Measurements from ENCODE around the gene YJEFN3. TPM values are rescaled to one million over a fixed set of nuclear protein-coding genes. Genes with fewer than 3 reads are reported as not detected.

The YJEFN3 gene
- total and polyA plus RNA-seq, 10 of the 15 experiments (the other 5 are each of a cell fraction or from before 2014, with no cell fraction given), result 0.05 to 6.9 (median 3.5) TPM

GRCh38 chr19:19540715-19541515, 12.2 kb downstream of the YJEFN3 start:
- TF ChIP-seq EGR1 (IDR thresholded peaks at IDR 0.05; ENCODE audit: borderline replicate concordance in 1 of 2, low read depth in 2 of 2, low read length in 2 of 2) (peak in 1 of 2 experiments; percentile 60; a peak in 1 of 3 replicates), PKNOX1 (IDR thresholded peaks at IDR 0.05) (0 out of 2 replicates have a peak, but pooled peaks have one; percentile 14), NBN (IDR thresholded peaks at IDR 0.05) (no peak)
- ATAC-seq (peak; percentile 83), DNase-seq (ENCODE audit: low read depth, low spot score) (no peak), FAIRE-seq (no peak)
- ChIA-PET SMC1A (ENCODE audit: uncharacterized antibody, unreplicated experiment) (no interaction called here), POLR2A (no interaction called here), RAD21 (ENCODE audit: unreplicated experiment) (no interaction called here), CTCF (interaction anchor here (1.6 kb wide), 2 partner anchors 9 to 13 kb away, joined by 3 to 10 read pairs; no protein-coding TSS in a partner anchor)
- Histone ChIP-seq H3K4me1 (ENCODE audit: control insufficient read depth, insufficient read depth, low read length) (peaks cover 3% of the 10 kb centered on the region), H3K79me2 (ENCODE audit: control insufficient read depth, insufficient read depth, low read length) (no peaks in the 10 kb centered on the region), H3K9ac (ENCODE audit: control insufficient read depth, insufficient read depth, low read length) (no peak overlapping the region), H3K4me2 (ENCODE audit: control insufficient read depth, insufficient read depth) (peak overlapping the region; percentile 77), H4K20me1 (ENCODE audit: control insufficient read depth, insufficient read depth) (no peaks in the 10 kb centered on the region), H3K27me3 (replicated peaks in 1 of 2; ENCODE audit: control insufficient read depth in 2 of 2, insufficient read depth in 2 of 2, low read length in 1 of 2) (peaks cover 0 to 3% of the 10 kb centered on the region in 2 experiments; a peak in 1 of 4 replicates), H3K27ac (ENCODE audit: control insufficient read depth, insufficient read depth) (no peak overlapping the region), H3K36me3 (ENCODE audit: control insufficient read depth in 2 of 2, insufficient read depth in 2 of 2, low read length in 1 of 2) (no peaks in the 10 kb centered on the region), H2AFZ (ENCODE audit: control insufficient read depth, low read depth, low read length) (peak overlapping the region; percentile 33), H3K4me3 (peak overlapping the region; percentile 46), H3K9me3 (replicated peaks; ENCODE audit: control insufficient read depth, insufficient read depth, low read length) (no peaks in the 10 kb centered on the region; the same call in 2 of the 3 replicates)
- in situ Hi-C loops (cut with MboI), result loop anchor here (25.0 kb wide), 4 partner anchors 871 to 1496 kb away; partner anchors contain the start of genes ZNF66 and ZNF737
- intact Hi-C loops (cut with micrococcal nuclease; ENCODE audit: unreplicated experiment), result no loop called here
- WGBS (ENCODE audit: insufficient coverage, insufficient replicate concordance, low lambda C conversion rate, missing lambda C conversion rate), result 54% methylated on average over 38 of the region's 45 CpGs
- no TSS peak for BruUV-seq (replicated peaks)

GRCh38 chr19:19541616-19542015, 12.9 kb downstream of the YJEFN3 start:
- peaks cover 3% of the 10 kb centered on the region for H3K4me1 ChIP-seq (ENCODE audit: control insufficient read depth, insufficient read depth, low read length)
- no peak overlapping the region for H3K27ac ChIP-seq (ENCODE audit: control insufficient read depth, insufficient read depth)
- ATAC-seq (no peak), DNase-seq (ENCODE audit: low read depth, low spot score) (no peak), FAIRE-seq (no peak)
- ChIA-PET CTCF (interaction anchor here (1.6 kb wide), 2 partner anchors 9 to 13 kb away, joined by 3 to 10 read pairs; no protein-coding TSS in a partner anchor), SMC1A (ENCODE audit: uncharacterized antibody, unreplicated experiment) (no interaction called here), POLR2A (no interaction called here), RAD21 (ENCODE audit: unreplicated experiment) (no interaction called here)
- intact Hi-C loops (cut with micrococcal nuclease; ENCODE audit: unreplicated experiment) (no loop called here), in situ Hi-C loops (cut with MboI) (loop anchor here (25.0 kb wide), 4 partner anchors 871 to 1496 kb away; partner anchors contain the start of genes ZNF66 and ZNF737)
- no peak overlapping the region for H3K9ac ChIP-seq (ENCODE audit: control insufficient read depth, insufficient read depth, low read length)
- no peaks in the 10 kb centered on the region for H3K79me2 ChIP-seq (ENCODE audit: control insufficient read depth, insufficient read depth, low read length)
- H3K4me3 ChIP-seq, result no peak overlapping the region
- BruUV-seq (replicated peaks), result no TSS peak
- H3K36me3 ChIP-seq (ENCODE audit: control insufficient read depth in 2 of 2, insufficient read depth in 2 of 2, low read length in 1 of 2), result no peaks in the 10 kb centered on the region
- H4K20me1 ChIP-seq (ENCODE audit: control insufficient read depth, insufficient read depth), result no peaks in the 10 kb centered on the region
- H3K4me2 ChIP-seq (ENCODE audit: control insufficient read depth, insufficient read depth), result no peak overlapping the region; the same call in 1 of the 2 replicates
- WGBS (ENCODE audit: insufficient coverage, insufficient replicate concordance, low lambda C conversion rate, missing lambda C conversion rate), result 49% methylated on average over 16 of the region's 16 CpGs
- H2AFZ ChIP-seq (ENCODE audit: control insufficient read depth, low read depth, low read length), result no peak overlapping the region
- H3K27me3 ChIP-seq (replicated peaks in 1 of 2; ENCODE audit: control insufficient read depth in 2 of 2, insufficient read depth in 2 of 2, low read length in 1 of 2), result peaks cover 0 to 3% of the 10 kb centered on the region in 2 experiments; a peak in 1 of 4 replicates
- no peaks in the 10 kb centered on the region; the same call in 2 of the 3 replicates for H3K9me3 ChIP-seq (replicated peaks; ENCODE audit: control insufficient read depth, insufficient read depth, low read length)
- no peak for TF ChIP-seq RFX5 (IDR thresholded peaks at IDR 0.05; ENCODE audit: low read depth, low read length)
- TF ChIP-seq CHD1 (IDR thresholded peaks at IDR 0.05; ENCODE audit: low read depth, low read length), result no peak
- TF ChIP-seq E2F4 (IDR thresholded peaks at IDR 0.05; ENCODE audit: low read depth, low read length), result no peak
- TF ChIP-seq CREM (IDR thresholded peaks at IDR 0.05; ENCODE audit: low read depth), result no peak
- TF ChIP-seq ZBED1 (IDR thresholded peaks at IDR 0.05; ENCODE audit: borderline replicate concordance), result no peak
- no peak for TF ChIP-seq STAT1 (conservative IDR thresholded peaks at IDR 0.05)
- no peak for TF ChIP-seq MXI1 (IDR thresholded peaks at IDR 0.05; ENCODE audit: low read depth, low read length)
- no peak for TF ChIP-seq CREB1 (IDR thresholded peaks at IDR 0.05; ENCODE audit: low read depth)
- TF ChIP-seq SREBF2 (IDR thresholded peaks at IDR 0.05; ENCODE audit: low read length), result no peak

Measured in GM12878 (cell line).